ENCODE measurements around the gene SMCO4. TPM values are rescaled to one million over a fixed set of nuclear protein-coding genes. Genes with fewer than 3 reads are reported as not detected.

The SMCO4 gene
- total and polyA plus RNA-seq, 2 experiments from 2014 or later, result 42.2 to 49.0 TPM

DNA sequence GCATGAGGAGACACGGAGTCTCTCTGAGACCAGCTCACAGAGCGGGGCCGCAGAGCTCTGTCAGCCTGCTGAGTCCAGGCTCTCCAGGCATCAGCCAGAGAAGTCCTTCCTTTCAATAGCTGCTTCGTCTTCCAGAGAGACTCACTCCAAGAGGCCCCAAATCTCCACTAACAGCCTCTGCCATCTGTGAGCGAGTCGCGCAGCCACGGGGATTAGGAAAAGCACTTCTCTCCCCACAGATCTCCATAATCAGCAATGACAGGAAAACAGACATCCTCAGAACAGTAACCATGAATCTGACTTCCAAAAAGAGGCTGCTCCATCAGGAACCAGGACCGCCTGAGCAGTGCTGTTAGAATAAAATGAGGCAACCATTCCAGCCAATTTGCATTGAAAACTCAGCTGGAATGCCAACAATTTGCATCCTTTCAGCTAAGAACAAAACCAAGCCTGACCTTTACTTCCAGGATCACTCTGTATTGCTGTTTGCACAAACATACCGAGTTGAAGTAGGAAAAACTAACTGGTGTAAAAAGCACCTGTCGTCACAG lies 65.4 kb downstream of the SMCO4 start:
- peak; percentile 92 for DNase-seq (ENCODE audit: low spot score)
- peak overlapping the region; percentile 58 for H3K4me2 ChIP-seq

DNA sequence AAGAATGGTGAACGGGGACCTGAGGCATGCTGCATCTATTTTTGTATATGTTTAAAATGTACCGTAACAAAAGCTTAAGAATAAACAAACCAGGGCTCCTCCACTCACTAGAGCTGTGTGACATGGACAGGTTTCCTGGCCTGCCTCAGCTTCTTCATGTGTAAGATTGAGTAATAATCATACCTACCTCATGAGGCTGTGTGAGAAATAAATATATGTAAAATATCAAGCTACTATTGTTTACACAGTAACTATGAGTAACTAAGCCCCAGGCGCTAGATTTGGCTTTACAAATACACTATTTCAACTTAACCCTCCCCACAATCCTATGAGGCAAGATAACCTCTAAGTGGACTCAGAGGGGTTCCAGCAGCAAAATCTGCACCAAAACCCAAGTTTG lies 66.4 kb downstream of the SMCO4 start:
- TF ChIP-seq CREB1 (CRISPR knock-in tag; IDR thresholded peaks at IDR 0.05; ENCODE audit: low read depth) (no peak), JUNB (IDR thresholded peaks at IDR 0.05; ENCODE audit: unreplicated experiment) (no peak), ZNF114 (CRISPR knock-in tag; IDR thresholded peaks at IDR 0.05) (no peak), POLR2AphosphoS5 (IDR thresholded peaks at IDR 0.05; ENCODE audit: low read depth) (no peak), STAT1 (IDR thresholded peaks at IDR 0.05; ENCODE audit: unreplicated experiment) (no peak), NANOG (IDR thresholded peaks at IDR 0.05; ENCODE audit: borderline replicate concordance) (no peak)
- TF ChIP-seq, protein P1, sequence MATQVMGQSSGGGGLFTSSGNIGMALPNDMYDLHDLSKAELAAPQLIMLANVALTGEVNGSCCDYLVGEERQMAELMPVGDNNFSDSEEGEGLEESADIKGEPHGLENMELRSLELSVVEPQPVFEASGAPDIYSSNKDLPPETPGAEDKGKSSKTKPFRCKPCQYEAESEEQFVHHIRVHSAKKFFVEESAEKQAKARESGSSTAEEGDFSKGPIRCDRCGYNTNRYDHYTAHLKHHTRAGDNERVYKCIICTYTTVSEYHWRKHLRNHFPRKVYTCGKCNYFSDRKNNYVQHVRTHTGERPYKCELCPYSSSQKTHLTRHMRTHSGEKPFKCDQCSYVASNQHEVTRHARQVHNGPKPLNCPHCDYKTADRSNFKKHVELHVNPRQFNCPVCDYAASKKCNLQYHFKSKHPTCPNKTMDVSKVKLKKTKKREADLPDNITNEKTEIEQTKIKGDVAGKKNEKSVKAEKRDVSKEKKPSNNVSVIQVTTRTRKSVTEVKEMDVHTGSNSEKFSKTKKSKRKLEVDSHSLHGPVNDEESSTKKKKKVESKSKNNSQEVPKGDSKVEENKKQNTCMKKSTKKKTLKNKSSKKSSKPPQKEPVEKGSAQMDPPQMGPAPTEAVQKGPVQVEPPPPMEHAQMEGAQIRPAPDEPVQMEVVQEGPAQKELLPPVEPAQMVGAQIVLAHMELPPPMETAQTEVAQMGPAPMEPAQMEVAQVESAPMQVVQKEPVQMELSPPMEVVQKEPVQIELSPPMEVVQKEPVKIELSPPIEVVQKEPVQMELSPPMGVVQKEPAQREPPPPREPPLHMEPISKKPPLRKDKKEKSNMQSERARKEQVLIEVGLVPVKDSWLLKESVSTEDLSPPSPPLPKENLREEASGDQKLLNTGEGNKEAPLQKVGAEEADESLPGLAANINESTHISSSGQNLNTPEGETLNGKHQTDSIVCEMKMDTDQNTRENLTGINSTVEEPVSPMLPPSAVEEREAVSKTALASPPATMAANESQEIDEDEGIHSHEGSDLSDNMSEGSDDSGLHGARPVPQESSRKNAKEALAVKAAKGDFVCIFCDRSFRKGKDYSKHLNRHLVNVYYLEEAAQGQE (IDR thresholded peaks at IDR 0.05; ENCODE audit: unreplicated experiment), result no peak
- TF ChIP-seq, protein P2, sequence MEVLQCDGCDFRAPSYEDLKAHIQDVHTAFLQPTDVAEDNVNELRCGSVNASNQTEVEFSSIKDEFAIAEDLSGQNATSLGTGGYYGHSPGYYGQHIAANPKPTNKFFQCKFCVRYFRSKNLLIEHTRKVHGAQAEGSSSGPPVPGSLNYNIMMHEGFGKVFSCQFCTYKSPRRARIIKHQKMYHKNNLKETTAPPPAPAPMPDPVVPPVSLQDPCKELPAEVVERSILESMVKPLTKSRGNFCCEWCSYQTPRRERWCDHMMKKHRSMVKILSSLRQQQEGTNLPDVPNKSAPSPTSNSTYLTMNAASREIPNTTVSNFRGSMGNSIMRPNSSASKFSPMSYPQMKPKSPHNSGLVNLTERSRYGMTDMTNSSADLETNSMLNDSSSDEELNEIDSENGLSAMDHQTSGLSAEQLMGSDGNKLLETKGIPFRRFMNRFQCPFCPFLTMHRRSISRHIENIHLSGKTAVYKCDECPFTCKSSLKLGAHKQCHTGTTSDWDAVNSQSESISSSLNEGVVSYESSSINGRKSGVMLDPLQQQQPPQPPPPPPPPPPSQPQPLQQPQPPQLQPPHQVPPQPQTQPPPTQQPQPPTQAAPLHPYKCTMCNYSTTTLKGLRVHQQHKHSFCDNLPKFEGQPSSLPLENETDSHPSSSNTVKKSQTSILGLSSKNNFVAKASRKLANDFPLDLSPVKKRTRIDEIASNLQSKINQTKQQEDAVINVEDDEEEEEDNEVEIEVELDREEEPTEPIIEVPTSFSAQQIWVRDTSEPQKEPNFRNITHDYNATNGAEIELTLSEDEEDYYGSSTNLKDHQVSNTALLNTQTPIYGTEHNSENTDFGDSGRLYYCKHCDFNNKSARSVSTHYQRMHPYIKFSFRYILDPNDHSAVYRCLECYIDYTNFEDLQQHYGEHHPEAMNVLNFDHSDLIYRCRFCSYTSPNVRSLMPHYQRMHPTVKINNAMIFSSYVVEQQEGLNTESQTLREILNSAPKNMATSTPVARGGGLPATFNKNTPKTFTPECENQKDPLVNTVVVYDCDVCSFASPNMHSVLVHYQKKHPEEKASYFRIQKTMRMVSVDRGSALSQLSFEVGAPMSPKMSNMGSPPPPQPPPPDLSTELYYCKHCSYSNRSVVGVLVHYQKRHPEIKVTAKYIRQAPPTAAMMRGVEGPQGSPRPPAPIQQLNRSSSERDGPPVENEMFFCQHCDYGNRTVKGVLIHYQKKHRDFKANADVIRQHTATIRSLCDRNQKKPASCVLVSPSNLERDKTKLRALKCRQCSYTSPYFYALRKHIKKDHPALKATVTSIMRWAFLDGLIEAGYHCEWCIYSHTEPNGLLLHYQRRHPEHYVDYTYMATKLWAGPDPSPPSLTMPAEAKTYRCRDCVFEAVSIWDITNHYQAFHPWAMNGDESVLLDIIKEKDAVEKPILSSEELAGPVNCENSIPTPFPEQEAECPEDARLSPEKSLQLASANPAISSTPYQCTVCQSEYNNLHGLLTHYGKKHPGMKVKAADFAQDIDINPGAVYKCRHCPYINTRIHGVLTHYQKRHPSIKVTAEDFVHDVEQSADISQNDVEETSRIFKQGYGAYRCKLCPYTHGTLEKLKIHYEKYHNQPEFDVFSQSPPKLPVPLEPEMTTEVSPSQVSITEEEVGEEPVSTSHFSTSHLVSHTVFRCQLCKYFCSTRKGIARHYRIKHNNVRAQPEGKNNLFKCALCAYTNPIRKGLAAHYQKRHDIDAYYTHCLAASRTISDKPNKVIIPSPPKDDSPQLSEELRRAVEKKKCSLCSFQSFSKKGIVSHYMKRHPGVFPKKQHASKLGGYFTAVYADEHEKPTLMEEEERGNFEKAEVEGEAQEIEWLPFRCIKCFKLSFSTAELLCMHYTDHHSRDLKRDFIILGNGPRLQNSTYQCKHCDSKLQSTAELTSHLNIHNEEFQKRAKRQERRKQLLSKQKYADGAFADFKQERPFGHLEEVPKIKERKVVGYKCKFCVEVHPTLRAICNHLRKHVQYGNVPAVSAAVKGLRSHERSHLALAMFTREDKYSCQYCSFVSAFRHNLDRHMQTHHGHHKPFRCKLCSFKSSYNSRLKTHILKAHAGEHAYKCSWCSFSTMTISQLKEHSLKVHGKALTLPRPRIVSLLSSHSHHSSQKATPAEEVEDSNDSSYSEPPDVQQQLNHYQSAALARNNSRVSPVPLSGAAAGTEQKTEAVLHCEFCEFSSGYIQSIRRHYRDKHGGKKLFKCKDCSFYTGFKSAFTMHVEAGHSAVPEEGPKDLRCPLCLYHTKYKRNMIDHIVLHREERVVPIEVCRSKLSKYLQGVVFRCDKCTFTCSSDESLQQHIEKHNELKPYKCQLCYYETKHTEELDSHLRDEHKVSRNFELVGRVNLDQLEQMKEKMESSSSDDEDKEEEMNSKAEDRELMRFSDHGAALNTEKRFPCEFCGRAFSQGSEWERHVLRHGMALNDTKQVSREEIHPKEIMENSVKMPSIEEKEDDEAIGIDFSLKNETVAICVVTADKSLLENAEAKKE (CRISPR knock-in tag; IDR thresholded peaks at IDR 0.05), result no peak
- ATAC-seq (no peak), DNase-seq (ENCODE audit: low spot score) (no peak)
- H3K27ac ChIP-seq (ENCODE audit: low read depth), result peak overlapping the region; percentile 83
- H3K4me3 ChIP-seq, result no peak overlapping the region
- no peaks in the 10 kb centered on the region for H4K20me1 ChIP-seq (replicated peaks; ENCODE audit: insufficient read depth)
- H3K4me3 Mint-ChIP-seq, result no peak overlapping the region
- 0 out of 2 replicates have a peak overlapping the region, but pooled peaks have one; percentile 36 for H3K4me2 ChIP-seq
- H3K27ac Mint-ChIP-seq, result no peak overlapping the region; the same call in 1 of the 2 replicates
- peaks cover 46% of the 10 kb centered on the region for H3K4me1 Mint-ChIP-seq
- no peaks in the 10 kb centered on the region for H3K79me2 ChIP-seq (replicated peaks; ENCODE audit: insufficient read depth)
- no peaks in the 10 kb centered on the region for H3K36me3 ChIP-seq (ENCODE audit: insufficient read depth)
- H3K27me3 ChIP-seq (ENCODE audit: insufficient read depth), result no peaks in the 10 kb centered on the region
- peaks cover 26% of the 10 kb centered on the region for H3K36me3 Mint-ChIP-seq (ENCODE audit: low read depth)
- no peaks in the 10 kb centered on the region; the same call in 2 of the 3 replicates for H3K9me3 Mint-ChIP-seq
- H3F3A ChIP-seq (replicated peaks; ENCODE audit: low read depth), result peaks cover 5% of the 10 kb centered on the region; the same call in 1 of the 2 replicates
- H3K27me3 Mint-ChIP-seq (ENCODE audit: insufficient read depth, low read depth, poor library complexity), result peaks cover 11% of the 10 kb centered on the region
- no peak overlapping the region for H2AFZ ChIP-seq
- H3K4me1 ChIP-seq (ENCODE audit: insufficient read depth), result peaks cover 27% of the 10 kb centered on the region
- 0 out of 2 replicates have a peak, but pooled peaks cover 5% of the 10 kb centered on the region for H3K9me2 ChIP-seq (ENCODE audit: insufficient read depth)

More for the DNA sequence above, 65.4 kb downstream of the SMCO4 start:
- H2AFZ ChIP-seq, result no peak overlapping the region
- no peaks in the 10 kb centered on the region for H4K20me1 ChIP-seq (replicated peaks; ENCODE audit: insufficient read depth)
- H3K36me3 ChIP-seq (ENCODE audit: insufficient read depth), result no peaks in the 10 kb centered on the region
- peak; percentile 78 for TF ChIP-seq NANOG (IDR thresholded peaks at IDR 0.05; ENCODE audit: borderline replicate concordance)
- TF ChIP-seq EZH2phosphoT487 (IDR thresholded peaks at IDR 0.05; ENCODE audit: unreplicated experiment), result no peak
- peaks cover 5% of the 10 kb centered on the region; the same call in 1 of the 2 replicates for H3F3A ChIP-seq (replicated peaks; ENCODE audit: low read depth)
- peak; percentile 85 for ATAC-seq
- peaks cover 28% of the 10 kb centered on the region for H3K36me3 Mint-ChIP-seq (ENCODE audit: low read depth)
- H3K79me2 ChIP-seq (replicated peaks; ENCODE audit: insufficient read depth), result no peaks in the 10 kb centered on the region
- H3K4me1 Mint-ChIP-seq, result peaks cover 54% of the 10 kb centered on the region
- no peaks in the 10 kb centered on the region for H3K27me3 ChIP-seq (ENCODE audit: insufficient read depth)
- H3K27ac ChIP-seq (ENCODE audit: low read depth), result peak overlapping the region; percentile 83
- peak overlapping the region; percentile 49 for H3K4me3 Mint-ChIP-seq
- no peaks in the 10 kb centered on the region; the same call in 2 of the 3 replicates for H3K9me3 Mint-ChIP-seq
- peak overlapping the region; percentile 3; the same call in 1 of the 2 replicates for H3K4me3 ChIP-seq
- 0 out of 2 replicates have a peak, but pooled peaks cover 5% of the 10 kb centered on the region for H3K9me2 ChIP-seq (ENCODE audit: insufficient read depth)
- peaks cover 27% of the 10 kb centered on the region for H3K4me1 ChIP-seq (ENCODE audit: insufficient read depth)
- H3K27ac Mint-ChIP-seq, result peak overlapping the region; percentile 67
- peaks cover 11% of the 10 kb centered on the region for H3K27me3 Mint-ChIP-seq (ENCODE audit: insufficient read depth, low read depth, poor library complexity)

All from GM23338 (cell line).